ENCODE data around the gene PIK3IP1.

The PIK3IP1 gene

GRCh38 chr22:31276426-31277167 lies 15.7 kb downstream of the PIK3IP1 start:
- no peak for TF ChIP-seq POLR2AphosphoS5 (IDR thresholded peaks at IDR 0.05; ENCODE audit: low read depth, low read length)
- TF ChIP-seq TAF1 (IDR thresholded peaks at IDR 0.05; ENCODE audit: borderline replicate concordance, insufficient read depth, low read length): no peak
- no peak for TF ChIP-seq REST (IDR thresholded peaks at IDR 0.05; ENCODE audit: insufficient read depth in 1 of 2, low read depth in 2 of 2, low read length in 2 of 2)
- no peak for TF ChIP-seq FOXP2 (optimal IDR thresholded peaks at IDR 0.05; ENCODE audit: borderline replicate concordance, extremely low read depth, extremely low read length, insufficient read depth)
- no peak for TF ChIP-seq SIN3A (IDR thresholded peaks at IDR 0.05; ENCODE audit: borderline replicate concordance, insufficient read depth, low read length)

- TF ChIP-seq POLR2AphosphoS5 (IDR thresholded peaks at IDR 0.05; ENCODE audit: low read depth, low read length): no peak
- no peak for TF ChIP-seq FOXP2 (optimal IDR thresholded peaks at IDR 0.05; ENCODE audit: borderline replicate concordance, extremely low read depth, extremely low read length, insufficient read depth)
Observed at GRCh38 chr22:31275576-31275975, 16.7 kb downstream of the PIK3IP1 start.

GRCh38 chr22:31275018-31275417 lies 17.3 kb downstream of the PIK3IP1 start:
- no peak for TF ChIP-seq REST (IDR thresholded peaks at IDR 0.05; ENCODE audit: insufficient read depth in 1 of 2, low read depth in 2 of 2, low read length in 2 of 2)
- TF ChIP-seq TAF1 (IDR thresholded peaks at IDR 0.05; ENCODE audit: borderline replicate concordance, insufficient read depth, low read length): no peak
- TF ChIP-seq SIN3A (IDR thresholded peaks at IDR 0.05; ENCODE audit: borderline replicate concordance, insufficient read depth, low read length): no peak
- TF ChIP-seq POLR2AphosphoS5 (IDR thresholded peaks at IDR 0.05; ENCODE audit: low read depth, low read length): no peak
- TF ChIP-seq FOXP2 (optimal IDR thresholded peaks at IDR 0.05; ENCODE audit: borderline replicate concordance, extremely low read depth, extremely low read length, insufficient read depth): no peak

GRCh38 chr22:31274017-31274416 lies 18.3 kb downstream of the PIK3IP1 start:
- TF ChIP-seq REST (IDR thresholded peaks at IDR 0.05; ENCODE audit: insufficient read depth in 1 of 2, low read depth in 2 of 2, low read length in 2 of 2) (no peak), TAF1 (IDR thresholded peaks at IDR 0.05; ENCODE audit: borderline replicate concordance, insufficient read depth, low read length) (no peak), FOXP2 (optimal IDR thresholded peaks at IDR 0.05; ENCODE audit: borderline replicate concordance, extremely low read depth, extremely low read length, insufficient read depth) (no peak), POLR2AphosphoS5 (IDR thresholded peaks at IDR 0.05; ENCODE audit: low read depth, low read length) (no peak), SIN3A (IDR thresholded peaks at IDR 0.05; ENCODE audit: borderline replicate concordance, insufficient read depth, low read length) (no peak)

GRCh38 chr22:31272522-31273446 lies 19.5 kb downstream of the PIK3IP1 start:
- TF ChIP-seq POLR2AphosphoS5 (IDR thresholded peaks at IDR 0.05; ENCODE audit: low read depth, low read length) (no peak), FOXP2 (optimal IDR thresholded peaks at IDR 0.05; ENCODE audit: borderline replicate concordance, extremely low read depth, extremely low read length, insufficient read depth) (no peak), TAF1 (IDR thresholded peaks at IDR 0.05; ENCODE audit: borderline replicate concordance, insufficient read depth, low read length) (no peak), REST (IDR thresholded peaks at IDR 0.05; ENCODE audit: insufficient read depth in 1 of 2, low read depth in 2 of 2, low read length in 2 of 2) (no peak)
